Stimulated activated CD8-positive, alpha-beta memory T cell treated with anti-CD3 and anti-CD28 coated beads, Interleukin-7, amount 100 ng/mL, for 24 hours (primary cell): ENCODE data around the gene TXNRD2.

Source experiments
- DNase-seq: peaks from one replicate; pipeline ENCODE4 v3.0.0-alpha.2; 2020; ENCODE audit warnings: low read depth

TXNRD2 gene

DNA sequence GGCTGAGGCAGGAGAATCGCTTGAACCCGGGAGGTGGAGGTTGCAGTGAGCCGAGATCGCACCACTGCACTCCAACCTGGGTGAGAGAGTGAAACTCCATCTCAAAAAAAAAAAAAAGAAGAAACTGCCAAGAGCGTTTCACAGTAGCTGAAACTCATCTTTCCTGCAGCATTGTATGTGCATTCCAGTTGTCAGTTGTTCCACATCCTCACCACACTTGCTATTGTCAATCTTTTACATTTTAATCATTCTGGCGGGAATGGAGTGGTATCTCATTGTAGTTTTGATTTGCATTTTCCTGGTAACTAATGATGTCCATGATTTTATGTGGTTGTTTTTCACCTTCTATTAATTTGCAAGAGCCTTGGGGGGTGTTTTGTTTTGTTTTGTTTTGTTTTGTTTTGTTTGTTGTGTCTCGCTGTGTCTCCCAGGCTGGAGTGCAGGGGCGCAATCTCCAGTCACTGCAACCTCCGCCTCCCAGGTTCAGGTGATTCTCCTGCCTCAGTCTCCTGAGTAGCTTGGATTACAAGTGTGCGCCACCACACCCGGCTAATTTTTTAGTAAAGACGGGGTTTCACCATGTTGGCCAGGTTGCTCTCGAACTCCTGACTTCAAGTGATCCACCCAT is 78.9 kb downstream of the TXNRD2 start:
- DNase-seq: no peak

DNA sequence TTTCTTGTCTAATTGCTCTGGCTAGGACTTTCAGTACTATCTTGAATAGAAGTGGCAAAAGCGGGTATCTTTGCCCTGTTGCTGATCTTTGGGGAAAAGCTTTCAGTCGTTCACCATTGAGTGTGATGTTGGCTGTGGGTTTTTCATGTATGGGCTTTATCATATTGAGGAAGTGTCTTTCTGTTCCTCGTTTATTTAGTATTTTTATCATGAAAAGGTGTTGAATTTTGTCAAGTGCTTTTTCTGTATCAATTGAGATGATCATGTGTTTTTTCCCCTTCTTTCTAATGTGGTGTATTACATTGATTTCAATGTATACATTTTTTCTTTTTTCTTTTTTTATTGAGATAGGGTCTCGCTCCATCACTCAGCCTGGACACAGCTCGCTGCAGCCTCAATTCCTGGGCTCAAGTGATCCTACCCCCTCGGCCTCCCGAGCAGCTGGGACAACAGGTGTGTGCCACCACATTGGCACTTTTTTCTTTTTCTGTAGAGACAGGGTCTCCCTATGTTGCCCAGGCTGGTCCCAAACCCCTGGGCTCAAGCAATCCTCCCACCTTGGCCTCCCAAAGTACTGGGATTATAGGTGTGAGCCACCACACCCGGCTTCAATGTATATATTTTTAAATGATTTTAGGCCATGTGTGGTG is 81.6 kb downstream of the TXNRD2 start:
- no peak for DNase-seq

DNA sequence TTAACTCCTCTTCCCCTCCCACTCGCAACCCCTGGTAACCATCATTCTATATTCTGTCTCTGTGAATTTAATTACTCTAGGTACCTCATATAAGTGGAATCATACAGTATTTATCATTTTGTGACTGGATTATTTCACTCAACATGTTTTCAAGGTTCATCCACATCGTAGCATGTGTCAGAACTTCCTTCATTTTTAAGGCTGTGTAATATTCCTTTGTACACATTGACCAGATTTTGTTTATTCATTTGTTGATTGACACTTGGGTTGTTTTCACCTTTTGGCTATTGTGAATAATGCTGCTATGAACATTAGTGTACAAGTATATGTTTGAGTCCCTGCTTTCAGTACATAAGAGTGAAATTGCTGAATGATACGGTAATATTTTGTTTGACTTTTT is 84.2 kb downstream of the TXNRD2 start:
- no peak for DNase-seq

DNA sequence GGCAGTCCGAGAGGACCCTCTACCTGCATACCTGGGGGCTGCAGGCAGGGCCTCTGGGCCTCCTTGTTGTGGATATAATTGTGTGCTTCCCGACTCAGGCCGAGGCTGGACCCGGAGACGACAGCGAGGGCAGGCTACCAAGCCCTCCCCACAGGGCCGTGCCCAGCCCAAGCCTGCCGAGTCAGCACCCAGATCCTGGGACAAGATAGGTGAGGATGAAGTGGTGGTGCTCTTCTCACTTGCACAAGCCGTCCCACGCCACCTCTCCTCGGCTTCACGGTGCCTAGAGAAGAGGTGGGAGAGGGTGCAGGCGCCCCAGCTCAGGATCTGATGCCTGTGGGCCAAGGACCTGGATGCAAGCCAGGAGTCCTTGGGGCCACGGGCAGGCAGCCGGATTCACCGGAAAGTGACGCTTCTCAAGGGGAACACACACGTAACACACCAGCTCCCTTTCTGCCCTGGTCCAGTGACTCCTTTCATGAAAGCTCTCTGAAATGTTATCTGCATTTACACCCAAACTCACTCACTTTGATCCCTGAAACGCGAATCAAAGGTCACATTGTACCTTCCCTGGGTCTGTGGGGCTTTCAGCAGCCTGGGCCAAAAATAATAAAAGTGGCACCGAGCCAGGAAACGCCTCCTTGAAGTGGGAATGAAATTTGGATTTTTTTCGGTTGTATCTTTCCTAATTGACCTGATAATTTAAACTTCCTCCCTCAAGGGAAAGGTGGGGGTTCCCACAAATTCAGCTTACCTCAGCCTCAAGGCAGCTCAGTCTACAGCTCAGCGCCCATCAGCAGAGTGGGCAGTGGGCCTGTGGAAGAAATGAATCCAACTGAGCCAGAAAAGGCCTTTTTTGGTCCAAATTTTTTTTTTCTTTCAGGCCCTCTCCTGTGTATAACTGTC is 85.9 kb downstream of the TXNRD2 start:
- peak; percentile 38 for DNase-seq

DNA sequence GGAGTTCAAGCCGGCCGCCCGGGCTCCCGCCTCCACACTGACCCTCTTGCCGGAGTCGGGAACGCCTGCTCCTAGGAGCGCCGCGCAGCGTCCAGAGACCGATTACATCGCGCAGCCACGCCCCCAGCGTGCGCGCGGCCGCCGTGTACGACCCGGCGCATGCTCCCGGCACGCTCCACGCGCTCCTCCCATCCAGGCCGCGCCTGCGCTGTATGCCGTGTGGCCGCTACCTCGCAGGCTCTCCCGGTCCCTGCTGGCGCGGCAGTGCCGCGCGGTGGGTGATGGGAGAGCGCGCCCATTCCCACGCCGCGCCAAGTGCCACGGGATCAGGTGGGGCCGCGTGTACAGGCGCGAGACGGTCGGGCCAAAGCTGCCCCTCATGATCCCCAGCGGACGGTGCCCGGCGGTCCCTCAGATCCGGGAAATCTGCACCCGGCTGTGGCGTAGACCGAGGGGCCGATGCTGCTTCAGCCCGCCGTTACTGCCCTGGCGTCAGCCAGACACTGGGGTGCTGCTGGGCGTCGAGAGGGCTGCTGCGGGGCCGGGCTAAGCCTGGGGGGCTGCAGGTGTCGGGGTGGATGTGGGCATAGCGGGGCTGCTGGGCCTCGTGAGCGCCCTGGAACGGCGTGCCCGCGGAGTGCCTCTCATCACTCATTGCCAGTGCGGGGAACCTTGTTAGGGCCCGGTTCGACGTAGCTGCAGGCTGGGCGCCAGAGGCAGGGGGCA is 86.7 kb downstream of the TXNRD2 start, which contains the start of the genes GNB1L and RTL10:
Gene GNB1L (minus strand): TSS at position 97 of the 726 bp plus-strand sequence. CDS start 33,519 bp downstream, outside the sequence.
Gene RTL10 (minus strand): TSS at position 97 of the 726 bp plus-strand sequence. CDS start 2,613 bp downstream, outside the sequence.
- DNase-seq: peak; percentile 88

DNA sequence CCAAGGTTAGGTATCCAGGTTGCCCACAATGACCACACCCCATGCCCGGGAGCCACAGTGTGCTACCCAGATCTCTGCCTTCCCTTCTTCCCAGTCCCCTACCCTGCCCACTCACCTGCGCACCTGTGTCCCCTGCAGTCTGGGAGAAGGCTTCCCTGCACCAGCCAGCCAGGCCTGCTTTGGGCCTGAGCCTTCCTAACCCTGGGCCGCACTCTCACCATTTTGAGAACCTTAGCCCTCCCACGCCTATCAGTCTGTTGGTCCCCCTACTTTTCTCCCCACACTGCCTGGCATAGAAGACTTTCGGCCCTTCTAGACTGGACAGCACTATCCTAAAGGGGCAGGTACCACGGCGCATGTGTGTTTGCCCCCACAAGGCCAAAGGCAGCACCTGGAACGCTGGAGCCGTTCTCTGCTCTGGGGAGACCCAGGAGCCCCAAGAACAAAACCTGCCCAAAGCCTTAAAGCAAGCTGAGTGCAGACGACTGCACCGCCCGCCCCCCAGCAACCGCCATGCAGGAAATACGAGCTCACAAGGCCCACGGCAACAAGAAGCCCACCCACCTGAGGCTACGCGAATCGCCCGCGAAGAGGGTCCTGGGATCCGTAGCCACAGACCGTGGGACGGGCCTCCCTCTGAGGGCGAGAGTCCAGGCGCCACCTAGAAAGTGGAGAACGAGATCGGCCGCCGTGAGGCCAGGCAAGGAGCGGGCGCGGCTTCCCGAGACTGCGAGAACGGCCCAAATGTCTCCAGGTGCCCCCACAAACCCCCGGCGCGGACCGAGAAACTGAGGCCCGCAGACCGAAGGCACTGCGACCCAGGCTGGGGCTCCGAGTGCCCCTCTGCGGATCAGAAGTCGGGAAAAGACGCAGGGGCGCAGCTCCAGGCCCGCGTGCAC is 87.5 kb downstream of the TXNRD2 start:
- no peak for DNase-seq

DNA sequence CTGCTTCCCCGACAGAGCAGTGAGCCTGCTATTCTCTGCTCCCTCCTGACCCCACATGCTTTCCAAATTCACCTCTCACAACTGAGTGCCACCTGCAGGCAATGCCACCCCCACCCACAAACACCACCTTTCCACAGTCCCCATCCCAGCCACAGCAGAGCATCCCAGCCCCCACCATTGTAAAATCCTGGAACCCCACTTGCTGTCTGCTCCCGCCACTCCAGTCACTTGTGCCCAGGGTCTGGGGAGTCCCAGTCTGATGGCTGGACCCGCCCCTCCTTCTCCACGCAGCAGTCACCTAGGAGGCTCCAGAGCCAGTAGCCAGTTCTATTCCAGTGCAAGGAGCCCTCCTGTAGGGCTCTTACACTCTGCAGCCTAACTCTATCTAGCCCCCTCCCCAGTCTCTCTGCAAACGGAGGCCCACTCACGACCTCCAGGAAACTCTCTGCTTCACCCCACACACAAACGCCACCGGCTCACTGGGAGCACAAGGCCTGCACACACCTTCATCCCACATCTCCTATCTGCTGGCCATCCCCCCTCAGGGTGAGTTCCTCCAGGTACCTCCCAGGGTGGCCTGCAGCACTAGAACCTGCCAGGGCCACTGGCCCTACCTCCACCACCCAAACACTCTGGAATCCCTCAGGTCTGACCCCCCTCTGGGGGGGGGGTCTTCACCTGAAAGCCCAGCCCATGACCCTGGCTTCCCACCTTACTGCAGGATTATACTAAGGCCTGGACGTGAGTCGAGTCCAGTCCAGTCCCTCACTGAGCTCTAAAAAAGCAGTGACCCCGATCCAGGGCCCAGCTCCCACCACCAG is 88.3 kb downstream of the TXNRD2 start:
- DNase-seq: no peak

DNA sequence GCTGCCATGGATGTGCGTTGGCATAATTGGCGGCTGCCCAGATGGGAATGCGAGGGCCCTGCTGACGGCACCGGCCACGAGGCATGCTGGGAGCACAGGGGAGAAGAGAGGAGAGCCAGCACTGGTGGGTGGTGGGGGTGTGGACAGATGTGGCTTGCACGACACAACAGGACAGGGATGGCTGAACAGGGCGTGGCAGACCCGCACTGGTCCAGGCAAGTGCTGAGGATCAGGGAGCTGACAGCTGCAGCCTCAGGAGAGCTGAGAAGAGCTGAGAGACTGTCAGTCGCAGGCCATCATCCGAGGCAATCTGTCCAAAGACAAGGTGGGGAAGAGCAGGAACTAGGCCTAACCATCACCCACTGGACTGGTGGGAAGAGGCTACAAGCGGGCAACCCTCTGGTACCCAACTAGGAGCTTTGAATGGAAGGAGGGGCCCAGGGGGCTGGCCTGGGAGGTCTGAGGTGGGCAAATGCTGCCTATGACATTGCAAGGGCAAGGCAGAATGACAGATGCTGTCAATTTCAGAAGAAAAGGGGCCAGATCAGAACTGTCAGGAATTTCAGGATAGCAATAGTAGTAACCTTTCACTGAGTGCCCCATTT is 89.3 kb downstream of the TXNRD2 start:
- no peak for DNase-seq

DNA sequence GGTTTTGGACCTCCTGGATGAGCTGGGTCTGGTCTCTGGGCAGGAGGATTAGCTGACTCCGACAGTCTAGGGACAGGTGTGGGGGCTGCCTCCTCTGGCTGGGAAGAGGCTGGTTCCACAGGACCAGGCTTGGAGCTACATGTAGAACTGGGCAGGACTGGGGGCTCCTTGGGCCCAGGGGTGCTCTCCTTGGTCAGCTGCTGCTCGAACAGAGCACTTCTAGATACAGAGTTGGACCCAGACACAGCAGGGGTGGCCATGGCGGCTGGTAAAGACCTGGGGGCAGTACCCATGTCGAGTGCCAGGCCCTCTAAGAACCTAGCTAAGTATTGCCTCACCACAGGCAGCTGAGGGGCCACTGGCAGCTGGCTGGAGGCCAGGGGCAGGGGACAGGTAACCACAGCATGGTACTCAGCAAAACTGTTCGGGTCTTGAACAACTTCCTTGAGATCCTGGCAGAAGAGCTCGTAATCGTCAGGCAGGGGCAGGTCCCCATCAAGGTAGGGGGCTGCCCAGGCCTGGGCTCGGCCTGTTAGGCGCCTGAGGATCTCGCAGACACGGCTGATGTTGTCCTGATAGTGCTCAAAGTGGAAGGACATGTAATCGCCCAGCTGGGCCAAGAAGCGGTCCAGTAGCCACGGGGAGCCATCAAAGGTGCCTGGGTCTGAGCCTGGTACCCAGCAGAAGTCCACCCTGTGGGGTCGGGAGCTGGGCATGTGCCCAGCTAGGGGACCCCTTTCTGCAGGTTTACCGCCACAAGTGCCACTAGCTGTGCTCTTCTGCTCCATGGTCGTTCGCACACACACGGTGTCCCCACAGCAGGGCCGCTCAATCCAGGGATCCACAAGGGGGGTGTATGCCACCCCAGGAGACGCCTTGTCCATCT is 90.1 kb downstream of the TXNRD2 start:
- DNase-seq: no peak

DNA sequence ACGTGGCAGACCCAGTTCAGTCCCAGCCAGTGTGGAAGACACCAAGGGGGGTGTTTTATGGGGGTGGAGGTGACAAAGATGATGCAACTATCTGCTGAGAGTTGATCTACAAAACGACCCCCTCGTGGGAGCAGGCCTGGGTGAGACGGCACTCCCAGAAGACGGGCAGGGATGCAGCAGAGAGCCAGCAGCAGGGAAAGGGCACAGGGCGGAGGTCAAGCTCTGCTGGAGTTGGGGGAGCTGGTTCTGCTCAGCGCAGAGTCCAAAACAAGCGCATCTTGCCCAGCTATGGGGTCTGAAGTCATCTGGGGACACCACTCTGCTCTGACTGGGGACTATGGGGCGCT is 90.9 kb downstream of the TXNRD2 start:
- no peak for DNase-seq

DNA sequence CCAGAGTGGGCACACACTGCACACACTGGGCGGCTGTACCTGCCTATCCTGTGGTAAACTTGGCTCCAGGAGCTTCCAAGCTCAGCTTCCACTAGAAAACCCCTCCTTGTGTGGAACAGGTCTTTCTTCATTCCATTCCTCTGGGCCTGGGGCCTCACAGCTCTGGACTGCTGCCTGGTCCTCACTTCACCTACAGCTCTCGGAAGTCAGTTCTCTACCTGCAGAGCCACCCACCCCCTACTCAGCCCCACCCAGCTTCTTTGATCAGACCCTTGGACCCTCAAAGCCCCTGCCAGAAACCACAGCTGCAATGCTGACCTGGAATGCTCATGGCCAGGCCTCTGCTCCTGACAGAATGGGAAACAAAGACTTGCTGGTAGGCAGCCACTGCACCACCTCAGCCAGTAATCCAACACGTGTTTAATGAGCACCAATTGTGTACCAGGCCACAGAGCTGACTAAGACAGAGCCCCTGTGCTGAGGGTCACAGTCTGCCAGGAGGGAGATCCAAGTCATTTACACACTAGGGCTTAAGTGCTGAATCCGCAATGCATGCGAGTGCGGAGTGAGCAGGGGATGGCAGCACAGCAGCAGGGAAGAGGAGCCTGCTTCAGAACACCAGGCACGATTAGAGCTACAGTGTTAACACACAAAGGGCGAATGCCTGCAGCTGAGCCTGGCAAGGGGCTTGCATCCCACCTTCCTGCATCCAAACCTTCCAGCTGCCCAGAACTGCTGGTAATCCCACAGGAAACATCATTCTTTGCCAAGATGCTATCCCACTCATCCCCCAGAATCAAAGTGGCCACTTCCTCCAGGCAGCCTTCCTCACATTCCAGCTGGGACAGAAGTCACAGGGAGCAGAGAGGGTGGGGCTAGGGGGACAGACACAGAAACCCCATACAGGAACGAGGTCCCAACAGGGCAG is 91.5 kb downstream of the TXNRD2 start:
- DNase-seq: no peak

DNA sequence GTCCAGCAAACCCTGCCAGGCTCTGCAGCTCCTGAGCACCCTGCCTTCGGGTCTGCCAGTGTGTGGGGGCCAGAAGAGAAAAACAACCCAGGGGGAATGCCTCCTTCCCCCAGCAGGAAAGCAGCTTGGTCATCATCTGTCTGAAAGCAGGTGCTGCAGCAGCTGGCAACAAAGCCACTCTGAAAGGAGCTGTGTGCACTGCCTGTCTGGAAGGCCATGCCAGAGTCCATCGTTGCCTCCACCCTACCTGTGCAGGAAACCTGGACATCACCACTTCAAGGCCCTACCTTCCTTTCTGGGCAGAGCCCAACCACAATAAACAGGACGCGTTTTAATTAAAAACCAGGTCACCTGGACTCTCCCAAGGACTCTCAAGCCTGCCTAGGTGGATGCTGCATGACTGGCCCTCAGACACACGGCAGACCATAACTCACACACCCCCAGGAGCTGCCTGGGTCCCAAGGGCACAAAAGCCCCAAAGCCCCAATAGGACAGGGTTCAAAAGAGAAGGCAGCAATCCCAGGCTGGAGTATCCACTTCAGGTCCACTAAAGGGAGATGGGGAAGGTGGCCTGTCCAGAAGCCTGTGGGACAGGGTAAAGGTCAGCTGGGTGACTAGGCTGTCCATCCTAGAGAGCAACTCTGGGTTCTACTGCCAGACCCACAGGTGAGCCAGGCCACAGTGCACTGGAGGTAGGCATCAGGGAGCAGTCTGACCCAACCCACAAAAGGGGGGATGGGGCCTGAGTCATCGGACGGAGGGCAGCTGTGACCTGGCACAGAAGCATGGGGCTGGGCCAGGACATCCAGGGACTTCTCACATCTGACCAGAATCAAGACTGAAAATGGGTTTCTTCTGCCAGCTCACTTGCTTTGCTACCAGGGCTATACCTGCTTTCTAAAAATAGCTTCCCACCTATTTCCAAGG is 93.1 kb downstream of the TXNRD2 start:
- no peak for DNase-seq

DNA sequence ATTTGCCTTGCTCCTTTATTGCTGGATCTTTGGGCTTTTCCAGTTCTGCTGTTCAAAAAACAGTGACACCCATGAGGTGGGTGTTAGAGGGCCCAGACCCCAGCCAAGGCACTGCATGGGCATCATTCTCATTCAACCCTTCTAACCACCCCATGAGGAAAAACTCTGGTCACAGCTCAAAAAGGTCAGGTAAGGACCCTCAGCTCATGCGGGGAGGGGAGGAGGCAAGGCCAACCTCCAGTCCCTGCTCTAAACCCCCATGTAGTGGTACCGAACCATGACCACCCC is 94.3 kb downstream of the TXNRD2 start:
- no peak for DNase-seq

DNA sequence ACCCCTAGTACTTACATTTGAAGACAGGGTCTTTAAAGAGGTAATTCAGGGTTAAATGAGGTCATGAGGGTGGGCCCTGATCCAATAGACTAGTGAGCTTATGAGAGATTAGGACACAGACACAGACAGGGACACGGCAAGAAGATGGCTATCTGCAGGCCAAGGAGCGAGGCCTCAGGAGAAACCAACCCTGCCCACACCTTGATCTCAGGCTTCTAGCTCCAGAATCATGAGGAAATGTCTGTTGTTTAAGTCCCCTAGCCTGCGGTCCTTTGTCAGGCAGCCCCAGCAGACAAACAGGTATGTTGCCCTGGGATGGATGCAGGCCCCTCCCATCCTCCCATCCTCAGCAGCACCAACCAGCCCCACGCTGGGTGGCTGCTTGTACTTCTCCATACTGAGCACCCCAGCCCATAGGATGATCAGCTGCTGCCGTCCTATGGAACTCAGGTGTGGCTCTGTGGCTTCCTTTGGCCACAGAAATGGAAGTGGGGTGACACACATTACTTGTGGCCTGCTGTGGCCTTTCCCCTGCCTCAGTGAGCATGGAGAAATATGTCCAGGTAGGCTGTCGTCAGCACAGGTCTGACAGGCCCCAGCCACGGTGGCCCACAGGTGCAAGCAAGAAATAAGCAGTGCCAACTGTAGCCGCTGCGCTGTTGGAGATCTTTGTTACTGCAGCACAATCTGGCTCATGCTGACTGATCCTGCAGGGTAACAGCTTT is 94.8 kb downstream of the TXNRD2 start:
- no peak for DNase-seq

DNA sequence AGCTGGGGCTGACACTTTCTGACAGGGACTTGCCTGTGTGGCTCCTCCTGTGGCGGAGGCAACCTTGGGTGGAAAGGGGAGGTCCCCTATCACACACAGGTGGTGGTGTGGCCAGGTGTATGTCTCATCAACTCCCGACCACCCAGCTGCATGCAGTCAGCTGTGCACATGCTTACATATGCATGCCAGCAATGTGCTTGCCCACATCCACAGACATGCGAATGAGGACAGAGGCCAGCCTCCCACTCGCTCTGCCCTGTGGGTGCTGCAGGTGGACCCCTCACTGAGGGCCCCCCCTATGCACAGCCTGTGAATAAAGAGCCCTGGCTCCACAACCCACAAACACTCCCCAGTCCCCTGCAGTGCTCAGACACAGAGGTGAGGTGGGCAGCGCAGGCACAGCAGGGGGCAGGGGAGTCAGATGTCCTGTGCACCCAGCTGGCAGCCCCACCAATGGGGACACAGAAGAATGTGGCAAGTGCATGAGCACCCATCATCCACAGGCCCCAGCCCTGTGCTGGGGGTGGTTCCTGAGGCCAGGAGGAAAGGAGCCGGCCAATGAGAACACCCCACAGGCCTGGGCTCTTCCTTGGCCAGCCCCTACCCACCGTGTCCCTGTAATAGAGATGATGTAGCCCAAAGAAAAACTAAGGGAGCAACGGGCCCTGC is 96.4 kb downstream of the TXNRD2 start:
- no peak for DNase-seq
